SK-N-SH (cell line): ENCODE results near the gene RGSL1. TPM values are rescaled to one million over a fixed set of nuclear protein-coding genes. Genes with fewer than 3 reads are reported as not detected.

Source experiments
- CTCF ChIA-PET: fragments of 300-600, 350-600 bp; formaldehyde crosslinking; extraction: SDS; loops from one replicate; lab custom pipeline; 2021; lab: Yijun Ruan, JAX
- POLR2A ChIA-PET: fragments of 350-600 bp; sonication (Branson Sonifier 250); formaldehyde crosslinking; extraction: SDS; loops from one replicate; lab custom pipeline; 2020; ENCODE audit warnings: antibody characterized with exemption, inconsistent platforms; lab: Yijun Ruan, JAX
- DNase-seq: peaks from one replicate; pipeline ENCODE4 v3.0.0; 2012
- H2AFZ ChIP-seq: fragments of 200-600 bp; sonication (generic); 2 replicates; pipeline ENCODE4 v1.8.1; 2016; ENCODE audit warnings: antibody characterized with exemption, mild to moderate bottlenecking, low read depth
- H3F3A ChIP-seq: fragments of 200-600 bp; sonication (generic); replicated peaks from 2 replicates; pipeline ENCODE3; 2016; ENCODE audit warnings: antibody characterized with exemption, mild to moderate bottlenecking; ENCODE audit not compliant: insufficient read depth
- H3K27ac ChIP-seq, 2 experiments: fragments of 200-500 bp in 1 of 2; fragments of 200-600 bp in 1 of 2; sonication (Bioruptor generic) in 1 of 2; sonication (generic), shearing (Covaris generic) in 1 of 2; 2 replicates each; pipeline versions ENCODE4 v1.5.1 to v1.6.1; 2014 to 2016; ENCODE audit warnings: low read depth in 2 of 2, inconsistent platforms in 1 of 2, low read length in 1 of 2, mild to moderate bottlenecking in 1 of 2, mixed read lengths in 1 of 2
- H3K27me3 ChIP-seq: fragments of 200-600 bp; sonication (generic), shearing (Covaris generic); 2 replicates; pipeline ENCODE4 v1.6.1; 2016; ENCODE audit warnings: mixed run types; ENCODE audit not compliant: insufficient read depth
- H3K36me3 ChIP-seq, 2 experiments: fragments of 200-500 bp in 1 of 2; fragments of 200-600 bp in 1 of 2; sonication (Bioruptor generic) in 1 of 2; sonication (generic) in 1 of 2; replicated peaks in 1 of 2; 2 replicates each; pipeline versions ENCODE3 to v1.5.1; 2014 to 2016; ENCODE audit warnings: low read length in 1 of 2, mild to moderate bottlenecking in 1 of 2; ENCODE audit not compliant: insufficient read depth in 2 of 2, control insufficient read depth in 1 of 2
- H3K4me1 ChIP-seq, 2 experiments: fragments of 200-500 bp in 1 of 2; fragments of 200-600 bp in 1 of 2; sonication (Bioruptor generic) in 1 of 2; sonication (generic), shearing (Covaris generic) in 1 of 2; 2 replicates each; pipeline versions ENCODE4 v1.5.1 to v1.6.1; 2014 to 2016; ENCODE audit warnings: low read depth in 1 of 2, low read length in 1 of 2, mixed run types in 1 of 2; ENCODE audit not compliant: insufficient read depth in 2 of 2, control insufficient read depth in 1 of 2
- H3K4me2 ChIP-seq: fragments of 200-600 bp; sonication (generic), shearing (Covaris generic); 2 replicates; pipeline ENCODE4 v1.6.1; 2017; ENCODE audit warnings: mixed run types
- H3K4me3 ChIP-seq, 2 experiments: fragments of 200-500 bp in 1 of 2; fragments of 200-600 bp in 1 of 2; sonication (Bioruptor generic) in 1 of 2; sonication (generic), shearing (Covaris generic) in 1 of 2; 2 replicates each; pipeline versions ENCODE4 v1.5.1 to v1.8.1; 2014 to 2016; ENCODE audit warnings: low read depth in 2 of 2, inconsistent platforms in 1 of 2, low read length in 1 of 2, mild to moderate bottlenecking in 1 of 2, mixed read lengths in 1 of 2, moderate library complexity in 1 of 2
- H3K79me2 ChIP-seq: fragments of 200-600 bp; sonication (generic); 2 replicates; pipeline ENCODE4 v1.8.1; 2017; ENCODE audit warnings: mild to moderate bottlenecking; ENCODE audit not compliant: insufficient read depth
- H3K9ac ChIP-seq: fragments of 200-600 bp; sonication (generic); 2 replicates; pipeline ENCODE4 v1.6.1; 2017; ENCODE audit warnings: mixed run types
- H3K9me2 ChIP-seq: fragments of 200-600 bp; sonication (generic); 2 replicates; pipeline ENCODE4 v1.6.1; 2017; ENCODE audit warnings: mixed run types
- H3K9me3 ChIP-seq: fragments of 200-600 bp; sonication (generic); 2 replicates; pipeline ENCODE4 v1.6.1; 2017; ENCODE audit warnings: mixed run types, mild to moderate bottlenecking, moderate library complexity
- H4K20me1 ChIP-seq: fragments of 200-600 bp; sonication (generic); 2 replicates; pipeline ENCODE4 v1.6.1; 2017; ENCODE audit warnings: mild to moderate bottlenecking, mixed run types; ENCODE audit not compliant: insufficient read depth
- ELF1 ChIP-seq: IDR thresholded peaks from 2 replicates; pipeline ENCODE4 v1.4.0; 2012
- FOXM1 ChIP-seq: IDR thresholded peaks from 2 replicates; pipeline ENCODE4 v1.4.0; 2012; ENCODE audit warnings: low read depth, mild to moderate bottlenecking
- GABPA ChIP-seq: IDR thresholded peaks from 2 replicates; pipeline ENCODE4 v1.4.0; 2012; ENCODE audit warnings: low read depth, mild to moderate bottlenecking
- GATA2 ChIP-seq: sonication (generic); formaldehyde crosslinking; IDR thresholded peaks from 2 replicates; pipeline ENCODE4 v1.5.0; 2020; ENCODE audit warnings: mild to moderate bottlenecking, missing genetic modification reagents
- IRF3 ChIP-seq: fragments of 150-350 bp; IDR thresholded peaks from 2 replicates; pipeline ENCODE4 v1.6.1; 2016; ENCODE audit warnings: mild to moderate bottlenecking, low read depth, low read length
- JUND ChIP-seq: IDR thresholded peaks from 2 replicates; pipeline ENCODE4 v1.4.0; 2012
- MXI1 ChIP-seq: IDR thresholded peaks from 2 replicates; pipeline ENCODE4 v1.6.1; 2012; ENCODE audit warnings: mild to moderate bottlenecking, low read depth, low read length, improper control_type of control experiment
- NRF1 ChIP-seq: IDR thresholded peaks from 2 replicates; pipeline ENCODE4 v1.6.1; 2012; ENCODE audit warnings: low read depth, mild to moderate bottlenecking, low read length
- PBX3 ChIP-seq: IDR thresholded peaks from 2 replicates; pipeline ENCODE4; 2012
- RAD21 ChIP-seq: IDR thresholded peaks from 2 replicates; pipeline ENCODE4 v1.6.1; 2012; ENCODE audit warnings: mild to moderate bottlenecking, low read length
- REST ChIP-seq: IDR thresholded peaks from 2 replicates; pipeline ENCODE4 v1.6.1; 2012; ENCODE audit warnings: mild to moderate bottlenecking, low read depth, low read length, moderate library complexity
- RFX5 ChIP-seq: IDR thresholded peaks from 2 replicates; pipeline ENCODE4 v1.6.1; 2012; ENCODE audit warnings: mild to moderate bottlenecking, improper control_type of control experiment, low read length
- RXRA ChIP-seq: IDR thresholded peaks from 2 replicates; pipeline ENCODE4 v1.4.0; 2012; ENCODE audit warnings: low read depth, mild to moderate bottlenecking, borderline replicate concordance
- SIN3A ChIP-seq: IDR thresholded peaks from 2 replicates; pipeline ENCODE4 v1.6.1; 2012; ENCODE audit warnings: low read depth, mild to moderate bottlenecking, low read length, moderate library complexity, borderline replicate concordance
- WGBS: methylation state at CpG from one replicate; pipeline ENCODE4 v1.1.6; 2017; ENCODE audit warnings: low lambda C conversion rate; 5-methylcytosine and 5-hydroxymethylcytosine counted together
- polyA plus RNA-seq, 3 experiments: library from polyadenylated mRNA; depleted of rRNA; stranded (reverse); fragments of >200 nt; gene quantifications; 2 replicates each; pipeline ENCODE4 v1.2.3, GENCODE V29; 2012
- TF ChIP-seq, protein P1 (sequence below): fragments of 200-600 bp; sonication (generic); IDR thresholded peaks from 2 replicates; pipeline ENCODE4 v1.6.1; 2017; ENCODE audit warnings: antibody characterized with exemption, mild to moderate bottlenecking, moderate library complexity
- TF ChIP-seq, protein P2 (sequence below): IDR thresholded peaks from 2 replicates; pipeline ENCODE4 v1.4.0; 2012; ENCODE audit warnings: low read depth, borderline replicate concordance

The RGSL1 gene
- polyA plus RNA-seq, 1 of the 3 experiments (the other 2 are of a cell fraction): not detected

GRCh38 chr1:182413969-182414368, 36.0 kb upstream of the RGSL1 start:
- H3K36me3 ChIP-seq: no peaks in the 10 kb centered on the region
- no peak overlapping the region for H3K4me3 ChIP-seq
- 26% methylated on average over 6 of the region's 6 CpGs for WGBS
- H3F3A ChIP-seq: no peaks in the 10 kb centered on the region
- H4K20me1 ChIP-seq: no peaks in the 10 kb centered on the region
- H3K27ac ChIP-seq: no peak overlapping the region
- POLR2A ChIA-PET: no interaction called here
- H3K9me3 ChIP-seq: no peaks in the 10 kb centered on the region
- H3K9me2 ChIP-seq: no peaks in the 10 kb centered on the region
- no peak overlapping the region for H3K4me2 ChIP-seq
- no peak overlapping the region for H3K9ac ChIP-seq
- no peaks in the 10 kb centered on the region for H3K79me2 ChIP-seq
- no peak for DNase-seq
- TF ChIP-seq RXRA: no peak
- TF ChIP-seq PBX3: no peak
- TF ChIP-seq GABPA: no peak
- no peak for TF ChIP-seq FOXM1
- TF ChIP-seq RFX5: no peak
- no peak for TF ChIP-seq SIN3A
- TF ChIP-seq, protein P1, sequence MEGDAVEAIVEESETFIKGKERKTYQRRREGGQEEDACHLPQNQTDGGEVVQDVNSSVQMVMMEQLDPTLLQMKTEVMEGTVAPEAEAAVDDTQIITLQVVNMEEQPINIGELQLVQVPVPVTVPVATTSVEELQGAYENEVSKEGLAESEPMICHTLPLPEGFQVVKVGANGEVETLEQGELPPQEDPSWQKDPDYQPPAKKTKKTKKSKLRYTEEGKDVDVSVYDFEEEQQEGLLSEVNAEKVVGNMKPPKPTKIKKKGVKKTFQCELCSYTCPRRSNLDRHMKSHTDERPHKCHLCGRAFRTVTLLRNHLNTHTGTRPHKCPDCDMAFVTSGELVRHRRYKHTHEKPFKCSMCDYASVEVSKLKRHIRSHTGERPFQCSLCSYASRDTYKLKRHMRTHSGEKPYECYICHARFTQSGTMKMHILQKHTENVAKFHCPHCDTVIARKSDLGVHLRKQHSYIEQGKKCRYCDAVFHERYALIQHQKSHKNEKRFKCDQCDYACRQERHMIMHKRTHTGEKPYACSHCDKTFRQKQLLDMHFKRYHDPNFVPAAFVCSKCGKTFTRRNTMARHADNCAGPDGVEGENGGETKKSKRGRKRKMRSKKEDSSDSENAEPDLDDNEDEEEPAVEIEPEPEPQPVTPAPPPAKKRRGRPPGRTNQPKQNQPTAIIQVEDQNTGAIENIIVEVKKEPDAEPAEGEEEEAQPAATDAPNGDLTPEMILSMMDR: no peak
- TF ChIP-seq, protein P2, sequence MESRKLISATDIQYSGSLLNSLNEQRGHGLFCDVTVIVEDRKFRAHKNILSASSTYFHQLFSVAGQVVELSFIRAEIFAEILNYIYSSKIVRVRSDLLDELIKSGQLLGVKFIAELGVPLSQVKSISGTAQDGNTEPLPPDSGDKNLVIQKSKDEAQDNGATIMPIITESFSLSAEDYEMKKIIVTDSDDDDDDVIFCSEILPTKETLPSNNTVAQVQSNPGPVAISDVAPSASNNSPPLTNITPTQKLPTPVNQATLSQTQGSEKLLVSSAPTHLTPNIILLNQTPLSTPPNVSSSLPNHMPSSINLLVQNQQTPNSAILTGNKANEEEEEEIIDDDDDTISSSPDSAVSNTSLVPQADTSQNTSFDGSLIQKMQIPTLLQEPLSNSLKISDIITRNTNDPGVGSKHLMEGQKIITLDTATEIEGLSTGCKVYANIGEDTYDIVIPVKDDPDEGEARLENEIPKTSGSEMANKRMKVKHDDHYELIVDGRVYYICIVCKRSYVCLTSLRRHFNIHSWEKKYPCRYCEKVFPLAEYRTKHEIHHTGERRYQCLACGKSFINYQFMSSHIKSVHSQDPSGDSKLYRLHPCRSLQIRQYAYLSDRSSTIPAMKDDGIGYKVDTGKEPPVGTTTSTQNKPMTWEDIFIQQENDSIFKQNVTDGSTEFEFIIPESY: no peak
- TF ChIP-seq NRF1: no peak
- TF ChIP-seq GATA2 (CRISPR knock-in tag): no peak
- no peak for TF ChIP-seq ELF1
- no peak for TF ChIP-seq MXI1
- no peak for TF ChIP-seq IRF3
- TF ChIP-seq REST: no peak
- TF ChIP-seq RAD21: no peak
- no peak for TF ChIP-seq JUND
- TF ChIP-seq, all 33 proteins: peak for 0
- Histone ChIP-seq H3K4me1 (no peaks in the 10 kb centered on the region), H2AFZ (no peak overlapping the region), H3K27me3 (no peaks in the 10 kb centered on the region; the same call in 1 of the 2 replicates)
- CTCF ChIA-PET: no interaction called here
